Measurements from ENCODE around the gene COL1A1.

Gene COL1A1

GRCh38 chr17:50141026-50141744 is 60.2 kb downstream of the COL1A1 start:
- DNase-seq (ENCODE audit: low read depth in 2 of 2) = no peak

GRCh38 chr17:50139950-50140885 is 61.2 kb downstream of the COL1A1 start:
- peak; percentile 50 to 68 for DNase-seq (ENCODE audit: low read depth in 2 of 2)

GRCh38 chr17:50139185-50139783 is 62.1 kb downstream of the COL1A1 start:
- no peak for DNase-seq (ENCODE audit: low read depth in 2 of 2)

- DNase-seq (ENCODE audit: low read depth in 2 of 2) = no peak
Observed at GRCh38 chr17:50137042-50137441, 64.4 kb downstream of the COL1A1 start.

DNA sequence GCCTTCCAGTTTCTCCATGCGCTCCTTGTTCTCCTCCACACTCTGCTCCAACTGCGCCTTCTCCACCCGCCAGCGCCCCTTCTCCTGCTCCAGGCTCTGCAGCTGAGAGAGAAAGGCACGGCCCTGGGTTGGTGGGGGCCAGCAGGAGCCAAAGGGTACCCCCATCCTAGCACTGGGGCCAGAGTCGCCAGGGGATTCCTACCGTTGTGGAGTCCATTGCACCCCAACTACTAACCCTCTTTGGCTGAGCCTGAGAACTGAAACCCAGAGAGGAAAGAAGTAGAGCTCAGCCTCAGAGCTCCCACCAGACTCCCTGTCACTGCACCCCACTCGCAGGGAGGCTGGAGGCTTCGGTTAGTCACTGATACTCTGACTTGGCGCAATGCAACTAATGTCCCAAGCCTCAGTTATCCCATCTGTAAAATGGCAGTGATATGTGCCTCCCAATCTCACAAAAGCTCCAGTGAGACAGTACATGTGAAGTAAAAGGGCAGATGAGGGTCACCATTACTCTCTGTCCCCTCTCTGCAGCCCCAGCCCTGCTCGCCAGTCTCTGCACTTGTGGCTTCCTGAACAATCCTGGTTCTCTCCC is 65.2 kb downstream of the COL1A1 start:
- no peak for DNase-seq (ENCODE audit: low read depth in 2 of 2)

DNA sequence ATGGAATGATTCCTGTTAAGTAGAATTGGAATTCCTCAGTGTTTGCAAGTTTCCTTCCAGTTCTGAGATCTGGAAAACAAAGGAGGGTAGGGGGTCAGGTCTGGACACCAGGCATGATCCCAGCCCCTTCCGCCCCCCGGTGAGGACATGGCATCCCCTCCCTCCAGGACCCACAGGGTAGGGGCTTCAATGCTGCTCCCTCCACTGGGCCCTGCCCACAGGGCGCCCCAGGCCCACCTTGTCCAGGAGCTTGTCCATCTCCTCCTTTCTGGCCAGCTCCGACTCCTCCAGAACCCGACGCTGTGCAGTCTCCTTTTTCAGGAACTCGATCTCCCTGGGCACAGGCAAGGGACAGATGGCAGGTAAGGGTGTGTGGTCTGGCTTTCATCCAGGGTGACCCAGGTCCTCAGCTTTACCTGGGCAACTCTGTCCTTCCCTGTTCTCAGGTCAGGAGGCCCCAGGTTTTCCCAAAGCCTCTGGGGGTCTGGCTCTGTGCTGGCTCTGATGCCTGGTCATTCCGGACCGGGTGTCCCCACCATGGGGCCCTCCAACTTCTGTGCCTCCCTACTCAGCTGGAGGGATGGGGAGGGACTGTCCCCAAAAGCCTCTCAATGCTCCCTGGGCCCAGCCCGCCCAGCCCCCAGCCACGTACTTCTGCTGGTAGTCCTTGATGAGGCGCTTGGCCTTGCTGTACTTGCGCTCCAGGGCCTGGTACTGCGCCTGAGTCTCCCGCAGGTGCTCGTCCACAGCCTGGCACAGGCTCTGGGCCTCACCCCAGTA is 65.9 kb downstream of the COL1A1 start:
- DNase-seq (ENCODE audit: low read depth in 2 of 2) = no peak

GRCh38 chr17:50134206-50135110 is 67.0 kb downstream of the COL1A1 start:
- DNase-seq (ENCODE audit: low read depth in 2 of 2) = no peak

DNA sequence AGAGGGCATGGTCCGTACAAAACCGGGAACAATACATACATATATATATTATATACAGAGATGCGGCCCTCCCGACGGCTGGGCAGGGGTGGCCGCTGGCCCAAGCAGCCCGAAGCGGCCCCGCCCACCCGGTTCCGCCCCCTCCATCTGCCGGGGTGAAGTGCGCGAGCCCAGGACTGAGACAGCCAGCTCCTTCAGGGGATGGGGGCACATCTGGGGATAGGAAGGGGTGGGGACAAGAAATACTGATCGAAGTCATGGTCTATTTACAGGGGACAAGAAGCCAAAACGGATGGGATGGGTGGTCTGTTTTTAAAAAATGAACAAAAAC is 67.7 kb downstream of the COL1A1 start:
- no peak for DNase-seq (ENCODE audit: low read depth in 2 of 2)

Data from stimulated activated CD4-positive, alpha-beta T cell treated with anti-CD3 and anti-CD28 coated beads, Interleukin-1b, Interleukin-23, amount 100 ng/mL, for 1 hour (primary cell).